Measurements from ENCODE around the gene BST1. TPM values are rescaled to one million over a fixed set of nuclear protein-coding genes. Genes with fewer than 3 reads are reported as not detected.

The BST1 gene
- total and polyA plus RNA-seq, 10 of the 15 experiments (the other 5 are each of a cell fraction or from before 2014, with no cell fraction given), result 0.04 to 0.42 (median 0.11) TPM; not detected in 1

DNA sequence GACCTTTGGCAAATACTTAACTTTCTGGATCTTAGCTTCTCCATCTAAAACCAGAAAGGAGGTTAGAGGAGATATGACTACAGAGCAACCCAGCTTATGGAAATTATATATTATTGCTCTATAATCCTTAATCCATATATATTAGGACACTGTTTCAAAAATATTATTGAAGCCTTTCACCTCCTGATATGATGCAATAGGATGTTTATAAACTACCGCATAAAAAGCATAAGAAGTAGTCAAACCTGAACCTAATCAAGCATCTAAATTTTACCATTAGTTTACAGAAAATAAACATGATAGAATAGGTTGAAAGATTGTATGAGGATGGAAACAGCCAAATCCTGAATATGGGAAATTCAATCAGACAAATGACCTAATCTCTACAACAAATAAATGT lies 26.8 kb upstream of the BST1 start:
- no peak for FAIRE-seq
- Histone ChIP-seq H3K4me3 (no peak overlapping the region), H4K20me1 (ENCODE audit: control insufficient read depth, insufficient read depth) (no peaks in the 10 kb centered on the region), H3K36me3 (ENCODE audit: control insufficient read depth in 2 of 2, insufficient read depth in 2 of 2, low read length in 1 of 2) (no peaks in the 10 kb centered on the region), H3K79me2 (ENCODE audit: control insufficient read depth, insufficient read depth, low read length) (peaks cover 72% of the 10 kb centered on the region), H3K9me3 (replicated peaks; ENCODE audit: control insufficient read depth, insufficient read depth, low read length) (no peaks in the 10 kb centered on the region), H2AFZ (ENCODE audit: control insufficient read depth, low read depth, low read length) (peak overlapping the region; percentile 19; the same call in 1 of the 2 replicates), H3K9ac (ENCODE audit: control insufficient read depth, insufficient read depth, low read length) (no peak overlapping the region), H3K27me3 (replicated peaks in 1 of 2; ENCODE audit: control insufficient read depth in 2 of 2, insufficient read depth in 2 of 2, low read length in 1 of 2) (no peaks in the 10 kb centered on the region), H3K27ac (ENCODE audit: control insufficient read depth, insufficient read depth) (no peak overlapping the region), H3K4me1 (ENCODE audit: control insufficient read depth, insufficient read depth, low read length) (peaks cover 4% of the 10 kb centered on the region; the same call in 1 of the 2 replicates), H3K4me2 (ENCODE audit: control insufficient read depth, insufficient read depth) (peak overlapping the region; percentile 75; the same call in 1 of the 2 replicates)
- no TSS peak for BruUV-seq (replicated peaks)
- no peak for ATAC-seq
- DNase-seq (ENCODE audit: low read depth, low spot score), result no peak
- POLR2A ChIA-PET, result interaction anchor here (0.6 to 3.4 kb wide), 7 partner anchors 12 to 173 kb away, joined by 3 to 15 read pairs (median 3); partner anchors contain the start of gene FBXL5
- TF ChIP-seq CBX3 (IDR thresholded peaks at IDR 0.05; ENCODE audit: borderline replicate concordance, low read depth) (no peak), BACH1 (IDR thresholded peaks at IDR 0.05; ENCODE audit: borderline replicate concordance) (no peak), MXI1 (IDR thresholded peaks at IDR 0.05; ENCODE audit: low read depth, low read length) (no peak), BRCA1 (IDR thresholded peaks at IDR 0.05; ENCODE audit: low read depth, low read length) (no peak)
- TF ChIP-seq, protein P1, sequence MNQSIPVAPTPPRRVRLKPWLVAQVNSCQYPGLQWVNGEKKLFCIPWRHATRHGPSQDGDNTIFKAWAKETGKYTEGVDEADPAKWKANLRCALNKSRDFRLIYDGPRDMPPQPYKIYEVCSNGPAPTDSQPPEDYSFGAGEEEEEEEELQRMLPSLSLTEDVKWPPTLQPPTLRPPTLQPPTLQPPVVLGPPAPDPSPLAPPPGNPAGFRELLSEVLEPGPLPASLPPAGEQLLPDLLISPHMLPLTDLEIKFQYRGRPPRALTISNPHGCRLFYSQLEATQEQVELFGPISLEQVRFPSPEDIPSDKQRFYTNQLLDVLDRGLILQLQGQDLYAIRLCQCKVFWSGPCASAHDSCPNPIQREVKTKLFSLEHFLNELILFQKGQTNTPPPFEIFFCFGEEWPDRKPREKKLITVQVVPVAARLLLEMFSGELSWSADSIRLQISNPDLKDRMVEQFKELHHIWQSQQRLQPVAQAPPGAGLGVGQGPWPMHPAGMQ (IDR thresholded peaks at IDR 0.05; ENCODE audit: borderline replicate concordance), result no peak
- SMC1A ChIA-PET (ENCODE audit: uncharacterized antibody, unreplicated experiment), result interaction anchor here (0.6 to 2.4 kb wide), 8 partner anchors 12 to 218 kb away, joined by 3 to 13 read pairs (median 4); no protein-coding TSS in a partner anchor
- in situ Hi-C loops (cut with MboI), result no loop called here
- RAD21 ChIA-PET (ENCODE audit: unreplicated experiment), result interaction anchor here (0.6 to 1.8 kb wide), 8 partner anchors 14 to 552 kb away, joined by 3 to 13 read pairs (median 4); partner anchors contain the start of gene FBXL5
- CTCF ChIA-PET, result interaction anchor here (0.7 to 3.1 kb wide), 10 partner anchors 12 to 197 kb away, joined by 3 to 20 read pairs (median 3); no protein-coding TSS in a partner anchor
- intact Hi-C loops (cut with micrococcal nuclease; ENCODE audit: unreplicated experiment), result no loop called here
- WGBS (ENCODE audit: insufficient coverage, insufficient replicate concordance, low lambda C conversion rate, missing lambda C conversion rate), result 100% methylated on average over 1 of the region's 1 CpG
